ENCODE measurements around the gene HOXD10.

HOXD10 gene

GRCh38 chr2:176115883-176116813 lies at the start of gene HOXD10:
Gene HOXD10 (plus strand): TSS chr2:176116778. CDS start chr2:176116834, 56 bp downstream.
- DNase-seq (ENCODE audit: low spot score): no peak
- in situ Hi-C loops (cut with MboI; ENCODE audit: low pct_unique_long_range_greater_than_20kb, low sequenced_read_pairs, unreplicated experiment): loop anchor here (25.0 kb wide), 1 partner anchor 754 kb away; no protein-coding TSS in a partner anchor
- TF ChIP-seq CTCF (IDR thresholded peaks at IDR 0.05; ENCODE audit: extremely low read depth, insufficient read depth, missing control alignments): no peak

- no peak for DNase-seq (ENCODE audit: low spot score)
- in situ Hi-C loops (cut with MboI; ENCODE audit: low pct_unique_long_range_greater_than_20kb, low sequenced_read_pairs, unreplicated experiment): no loop called here
- no peak for TF ChIP-seq CTCF (IDR thresholded peaks at IDR 0.05; ENCODE audit: extremely low read depth, insufficient read depth, missing control alignments)
These were observed 48.8 kb upstream of the HOXD10 start for GRCh38 chr2:176067589-176068418.

GRCh38 chr2:176068419-176068832 lies 48.2 kb upstream of the HOXD10 start:
- DNase-seq (ENCODE audit: low spot score): no peak
- no peak for TF ChIP-seq CTCF (IDR thresholded peaks at IDR 0.05; ENCODE audit: extremely low read depth, insufficient read depth, missing control alignments)
- in situ Hi-C loops (cut with MboI; ENCODE audit: low pct_unique_long_range_greater_than_20kb, low sequenced_read_pairs, unreplicated experiment): no loop called here

GRCh38 chr2:176071330-176072291 lies 45.0 kb upstream of the HOXD10 start:
- TF ChIP-seq CTCF (IDR thresholded peaks at IDR 0.05; ENCODE audit: extremely low read depth, insufficient read depth, missing control alignments): no peak
- in situ Hi-C loops (cut with MboI; ENCODE audit: low pct_unique_long_range_greater_than_20kb, low sequenced_read_pairs, unreplicated experiment): no loop called here
- DNase-seq (ENCODE audit: low spot score): no peak

GRCh38 chr2:176072292-176072669 lies 44.3 kb upstream of the HOXD10 start:
- TF ChIP-seq CTCF (IDR thresholded peaks at IDR 0.05; ENCODE audit: extremely low read depth, insufficient read depth, missing control alignments): no peak
- DNase-seq (ENCODE audit: low spot score): no peak
- in situ Hi-C loops (cut with MboI; ENCODE audit: low pct_unique_long_range_greater_than_20kb, low sequenced_read_pairs, unreplicated experiment): no loop called here

All from GM13977 (cell line).